GM18498 (cell line): ENCODE measurements around the gene FCRL4.
A peak's percentile ranks its signal among the peaks of the same experiment; 100 is the strongest.

Experiments
- ATAC-seq: cut with Tn5 transposase; IDR thresholded peaks from one replicate; pipeline ENCODE4 v1.9.1; 2021; ENCODE audit warnings: mild to moderate bottlenecking, moderate library complexity; ENCODE audit not compliant: unreplicated experiment

Gene FCRL4

GRCh38 chr1:157597959-157598667 lies at the start of gene FCRL4:
Gene FCRL4 (minus strand): TSS chr1:157598085. CDS start chr1:157597944, 141 bp downstream.
- peak; percentile 59 for ATAC-seq

DNA sequence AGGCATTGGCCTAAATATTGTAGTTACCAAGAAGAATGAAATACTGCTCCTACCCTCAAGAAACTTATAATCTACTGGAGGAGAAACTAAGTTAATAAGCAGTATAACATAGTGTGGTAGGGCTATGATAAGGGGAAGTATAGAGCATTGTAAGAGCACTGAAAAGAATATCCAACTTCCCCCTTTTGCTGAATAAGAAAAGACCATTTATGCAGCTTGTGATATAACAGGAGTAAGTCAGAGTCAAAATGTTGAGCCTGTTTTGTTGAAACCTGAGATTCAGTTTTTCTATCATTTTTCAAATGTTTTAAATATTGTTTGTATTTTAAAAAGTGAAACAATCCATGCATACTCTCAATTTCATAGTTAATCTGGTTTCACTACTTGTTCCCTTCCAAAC lies 48.3 kb upstream of the FCRL4 start:
- no peak for ATAC-seq

DNA sequence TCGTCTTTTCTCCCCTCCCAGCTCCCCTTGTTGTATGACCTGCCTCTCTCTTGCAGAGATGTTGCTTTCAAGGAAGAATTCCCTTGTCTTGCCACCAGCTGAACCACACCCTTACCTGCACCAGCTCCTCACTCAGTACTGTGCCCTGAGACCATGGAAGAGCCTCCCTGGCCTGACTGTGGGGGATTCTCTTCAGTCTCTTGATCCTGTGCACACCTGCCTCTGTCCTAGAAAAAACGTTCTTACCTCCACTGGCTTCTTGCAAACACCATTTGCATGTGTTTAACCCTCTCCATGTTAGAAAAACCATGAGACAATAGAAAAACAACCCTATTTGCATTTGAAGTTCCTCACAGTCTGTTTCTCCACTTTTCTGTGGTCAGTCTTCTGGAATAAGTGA lies 43.3 kb upstream of the FCRL4 start:
- no peak for ATAC-seq

DNA sequence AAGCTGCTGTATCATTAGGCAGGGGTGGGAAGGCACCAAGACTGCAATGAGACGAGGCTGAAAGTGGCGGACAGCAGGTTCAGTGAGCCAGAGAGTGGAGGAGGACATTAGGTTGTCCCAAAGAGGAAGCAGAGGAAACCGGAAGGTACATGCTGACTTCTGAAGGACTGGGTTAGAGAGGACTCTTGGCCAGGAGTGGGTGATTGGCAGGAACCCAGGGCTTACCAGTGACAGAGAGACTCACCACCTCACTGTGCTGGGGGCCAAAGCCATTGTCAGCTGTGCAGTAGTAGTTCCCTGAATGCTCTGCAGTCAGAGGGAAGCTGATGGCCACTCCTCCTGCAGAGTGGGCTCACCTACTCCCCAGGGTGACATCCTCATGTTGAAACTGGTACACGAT lies 41.9 kb upstream of the FCRL4 start:
- ATAC-seq, result no peak

DNA sequence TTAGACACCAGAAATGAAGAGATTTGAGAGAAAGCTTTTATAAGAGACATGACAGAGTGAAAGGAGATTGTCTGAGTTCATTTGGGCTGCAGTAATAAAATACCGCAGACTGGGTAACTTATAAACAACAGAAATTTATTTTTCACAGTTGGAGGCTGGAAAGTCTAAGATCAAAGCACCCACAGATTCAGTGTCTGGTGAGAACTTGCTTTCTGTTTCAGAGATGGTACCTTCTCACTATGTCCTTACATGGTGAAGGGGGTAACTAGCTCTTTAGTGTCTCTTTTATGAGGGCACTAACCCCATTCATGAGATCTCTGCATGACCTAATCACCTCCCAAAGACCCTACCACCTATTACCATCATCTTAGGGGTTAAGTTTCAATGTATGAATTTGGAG lies 30.9 kb upstream of the FCRL4 start:
- no peak for ATAC-seq

DNA sequence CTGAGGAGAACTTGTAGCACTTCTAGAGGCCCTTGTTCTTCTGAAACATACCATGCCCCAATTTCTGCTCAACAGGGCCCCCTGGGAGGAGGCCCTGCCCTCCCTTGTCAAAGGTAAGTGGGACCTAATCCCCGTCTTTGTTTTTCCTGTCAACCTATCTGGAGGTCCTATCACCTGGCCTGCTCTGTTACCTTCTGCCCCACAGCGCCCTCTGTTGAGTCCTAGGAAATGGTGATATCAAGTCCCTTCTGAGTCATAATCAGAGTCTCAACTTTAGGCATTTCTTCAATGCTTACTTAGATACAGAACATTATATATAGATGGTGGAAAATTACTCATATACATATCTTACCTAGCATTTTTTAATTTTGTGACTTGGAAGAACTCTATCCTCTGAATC lies 28.2 kb upstream of the FCRL4 start:
- no peak for ATAC-seq

DNA sequence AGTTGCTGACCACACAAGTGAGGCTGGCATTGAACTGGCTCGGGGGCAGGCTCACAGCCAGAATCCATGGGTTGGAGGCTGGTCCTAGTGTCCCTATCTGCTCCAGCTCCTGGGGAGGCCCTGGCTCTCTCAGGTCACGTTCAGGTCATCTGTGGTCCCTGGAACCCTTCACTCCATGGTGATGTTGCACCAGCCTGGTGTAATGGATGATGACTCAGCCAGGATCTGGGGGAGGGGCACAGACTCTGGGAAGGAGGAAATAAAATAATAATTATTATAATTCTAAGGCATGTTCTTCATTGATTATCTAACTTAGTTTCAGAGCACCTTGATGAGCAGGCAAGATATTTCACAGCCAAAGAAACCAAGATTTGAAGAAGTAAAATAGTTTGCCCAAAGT lies 26.6 kb upstream of the FCRL4 start:
- ATAC-seq, result no peak

DNA sequence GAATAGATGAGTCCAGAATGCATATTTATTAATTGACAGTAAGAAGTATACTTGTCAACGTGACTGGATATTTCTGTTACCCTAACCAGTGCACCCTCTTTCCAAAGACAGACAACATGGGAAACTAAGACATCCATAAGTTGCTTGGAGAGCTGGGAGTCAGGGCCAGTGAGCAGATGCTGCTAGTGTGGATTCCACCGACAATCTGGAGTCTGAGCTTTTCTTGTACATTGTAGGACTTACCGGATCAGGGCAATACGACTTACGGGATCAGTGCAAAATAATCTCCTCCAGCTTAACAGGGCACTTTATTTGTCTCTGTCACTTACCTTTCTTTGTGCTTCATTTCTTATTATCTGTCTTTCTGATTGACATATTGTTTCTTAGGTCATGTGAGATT lies 24.6 kb upstream of the FCRL4 start:
- ATAC-seq, result no peak

DNA sequence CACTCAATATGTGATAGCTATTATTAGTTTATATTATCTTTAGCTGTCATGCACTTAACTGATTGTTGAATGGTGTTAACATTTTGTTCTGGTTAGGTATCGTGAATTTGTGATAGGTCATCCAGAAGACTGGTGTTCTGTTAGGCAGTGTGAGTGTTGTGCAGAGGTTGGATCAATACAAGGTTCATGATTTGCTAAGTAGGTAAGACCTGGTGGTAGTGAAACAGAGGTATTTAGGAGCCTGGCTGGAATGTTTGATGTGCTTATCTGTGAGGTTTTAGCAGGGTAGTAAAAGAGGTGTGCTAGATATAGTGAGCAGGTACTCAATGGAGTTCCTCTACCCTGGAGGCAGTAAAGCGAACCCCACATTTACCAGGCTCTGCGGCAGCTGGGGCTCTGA lies 20.3 kb upstream of the FCRL4 start:
- ATAC-seq, result no peak

- ATAC-seq, result no peak
Measured at GRCh38 chr1:157600236-157600635, 2.4 kb upstream of the FCRL4 start.

GRCh38 chr1:157596384-157596783 lies 1.5 kb downstream of the FCRL4 start:
- peak; percentile 33 for ATAC-seq

DNA sequence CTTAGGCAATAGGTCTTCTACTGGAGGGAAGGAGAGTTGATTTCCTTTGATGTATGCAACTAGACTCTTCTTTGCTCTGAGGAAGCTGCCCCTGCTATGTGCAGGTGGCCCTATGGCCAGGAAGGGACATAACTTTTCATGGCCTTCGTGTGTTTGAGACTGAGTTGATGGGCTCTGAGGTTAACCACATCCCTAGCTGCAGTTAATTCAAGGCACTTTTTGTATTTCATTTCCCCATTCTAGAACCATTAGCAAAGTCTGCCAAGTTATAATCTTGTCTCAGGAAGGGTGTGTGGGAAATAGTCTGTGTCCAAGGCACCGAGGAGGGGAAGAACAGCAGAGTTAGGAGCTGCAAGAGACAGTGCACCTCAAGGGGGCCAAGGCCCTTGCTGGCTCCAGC lies 2.5 kb downstream of the FCRL4 start:
- peak; percentile 76 for ATAC-seq

GRCh38 chr1:157585984-157586383 lies 11.9 kb downstream of the FCRL4 start:
- no peak for ATAC-seq

- ATAC-seq, result no peak
Measured at GRCh38 chr1:157584503-157584902, 13.4 kb downstream of the FCRL4 start.

DNA sequence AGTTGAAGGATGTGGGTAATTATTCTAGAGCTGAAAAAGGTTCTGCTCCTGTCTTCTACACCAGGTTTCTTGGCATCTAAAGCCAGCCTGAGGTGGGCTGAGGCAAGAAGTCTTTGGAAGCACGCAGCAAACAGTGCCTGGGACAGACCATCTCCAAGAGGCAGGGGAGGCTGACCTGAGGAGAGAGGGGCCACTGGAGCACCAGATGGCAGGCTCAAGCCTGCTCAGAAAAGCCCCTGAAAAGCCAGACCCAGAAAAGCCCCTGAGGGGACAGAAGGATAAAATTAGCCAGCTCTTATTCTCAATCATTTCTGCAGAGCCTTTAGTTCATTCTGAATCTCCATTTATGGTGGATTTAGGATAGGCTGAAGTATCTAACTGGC lies 17.1 kb downstream of the FCRL4 start:
- ATAC-seq, result no peak

DNA sequence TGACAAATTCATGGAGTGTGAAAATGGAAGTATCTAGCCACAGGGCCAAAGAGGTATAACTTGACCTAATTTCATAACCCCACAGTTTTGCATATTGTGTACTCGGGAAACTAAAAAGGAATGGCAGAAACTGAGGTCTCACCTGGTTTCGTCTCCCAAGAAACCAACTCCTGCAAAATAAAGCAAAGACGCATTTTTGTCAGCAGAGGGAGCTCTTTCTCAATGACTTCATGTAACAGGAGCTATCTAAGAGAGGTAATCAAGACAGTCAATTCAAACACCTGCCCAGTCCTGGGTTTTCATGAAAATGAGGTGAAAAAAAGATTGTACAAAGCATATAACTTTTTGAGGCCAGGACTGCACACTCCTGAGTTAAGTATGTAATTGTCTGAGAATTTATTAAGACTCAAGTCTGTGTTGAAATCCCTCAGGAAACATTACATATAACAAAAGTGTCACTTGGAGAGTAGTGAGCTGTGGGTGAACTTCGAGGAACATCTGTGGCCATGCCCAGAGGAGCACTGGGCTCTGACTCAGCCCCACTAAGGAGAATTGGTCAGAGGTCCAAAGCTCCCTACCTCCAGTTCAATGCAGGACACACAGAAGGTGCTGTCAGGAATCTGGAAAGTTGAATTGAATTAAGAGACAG lies 17.6 kb downstream of the FCRL4 start:
- no peak for ATAC-seq

DNA sequence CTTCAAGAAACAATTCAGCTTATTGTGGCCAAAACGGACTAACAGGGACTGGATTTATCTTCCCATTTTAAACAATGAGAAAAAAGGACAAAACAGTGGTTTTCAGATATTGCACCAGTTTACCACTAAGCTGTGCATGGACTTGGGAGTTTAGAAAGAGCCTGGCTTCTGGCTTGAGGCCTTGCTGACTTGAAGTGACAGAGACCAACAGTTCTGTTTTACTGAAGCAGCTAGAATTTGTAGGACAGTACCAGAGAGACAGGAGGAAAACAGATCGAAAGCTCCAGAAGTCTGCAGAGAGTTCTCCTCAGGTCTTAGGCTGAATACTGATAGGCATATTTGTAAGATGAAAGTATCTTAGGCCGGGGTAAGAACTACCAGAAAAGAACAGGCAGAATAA lies 20.5 kb downstream of the FCRL4 start:
- ATAC-seq, result no peak

- peak; percentile 77 for ATAC-seq
Measured at GRCh38 chr1:157575744-157576143, 22.1 kb downstream of the FCRL4 start.

DNA sequence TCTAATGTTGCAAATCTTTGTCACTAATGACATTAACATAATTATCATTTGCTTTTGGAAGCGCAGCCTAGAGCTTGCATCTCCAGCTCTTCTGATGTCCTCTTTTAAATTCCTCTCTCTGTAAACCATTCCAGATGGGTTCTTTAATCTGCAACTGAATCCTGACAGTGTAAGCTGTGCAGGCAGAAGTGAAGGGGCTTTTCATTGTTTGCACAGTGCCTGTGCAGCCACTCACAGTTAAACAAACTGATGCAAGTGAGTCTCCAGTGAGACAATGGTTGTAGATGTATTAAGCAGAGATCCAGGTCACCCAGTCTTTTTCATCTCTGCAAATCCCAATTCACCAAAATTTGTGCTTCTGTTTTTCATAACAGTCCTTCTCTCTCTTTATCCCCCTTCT lies 23.0 kb downstream of the FCRL4 start:
- no peak for ATAC-seq

DNA sequence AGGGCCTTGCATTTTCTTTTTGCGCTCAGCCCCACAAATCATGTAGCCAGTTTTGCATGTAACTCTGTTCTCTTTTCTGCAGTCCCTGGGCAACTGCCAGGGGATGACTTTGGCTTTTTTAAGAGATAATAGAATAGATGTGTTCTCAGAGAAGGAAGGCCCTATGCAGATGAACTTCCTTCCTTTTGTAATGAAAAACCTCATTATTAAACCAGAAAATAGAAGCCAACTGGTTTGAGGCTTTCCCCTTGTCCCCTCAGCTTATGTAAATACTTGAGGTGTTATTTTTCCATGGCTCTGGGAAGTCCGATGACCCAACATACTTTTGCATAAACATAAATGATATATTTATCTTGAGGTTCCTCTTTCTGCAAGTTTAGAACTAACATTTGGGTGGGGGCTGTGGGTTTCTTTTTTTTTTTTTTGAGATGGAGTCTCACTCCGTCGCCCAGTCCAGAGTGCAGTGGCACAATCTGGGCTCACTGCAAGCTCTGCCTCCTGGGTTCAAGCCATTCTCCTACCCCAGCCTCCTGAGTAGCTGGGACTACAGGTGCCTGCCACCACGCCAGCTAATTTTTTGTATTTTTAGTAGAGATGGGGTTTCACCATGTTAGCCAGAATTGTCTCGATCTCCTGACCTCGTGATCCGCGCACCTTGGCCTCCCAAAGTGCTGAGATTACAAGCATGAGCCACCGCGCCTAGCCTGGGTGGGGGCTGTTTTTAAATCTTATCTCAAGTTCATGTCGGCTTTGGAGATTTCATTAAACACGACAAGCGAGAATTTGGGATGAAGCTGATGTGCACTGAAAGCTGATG lies 31.2 kb downstream of the FCRL4 start:
- peak; percentile 49 for ATAC-seq

DNA sequence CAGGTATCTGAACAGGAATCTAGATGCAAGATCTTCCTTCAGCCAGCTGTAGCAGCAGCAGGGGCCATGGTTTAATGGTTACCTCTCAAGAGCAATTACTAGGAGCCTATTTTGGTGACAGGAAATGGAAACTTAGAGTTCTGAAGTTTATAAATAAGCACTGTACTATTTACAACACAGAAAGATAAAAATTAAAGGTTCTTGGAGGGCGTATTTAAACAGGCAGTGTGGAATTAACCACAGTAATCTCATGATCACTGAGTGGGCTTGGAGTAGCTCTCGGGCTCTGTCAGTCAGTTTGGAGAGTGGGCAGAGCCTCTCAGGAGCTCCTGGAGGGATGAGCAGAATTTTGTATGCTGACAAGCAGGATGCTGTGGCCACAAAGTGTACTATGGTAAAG lies 35.4 kb downstream of the FCRL4 start:
- ATAC-seq, result peak; percentile 61

- no peak for ATAC-seq
Measured at GRCh38 chr1:157558119-157558518, 39.8 kb downstream of the FCRL4 start.
